Adrenal gland (tissue), 5 donors: Measurements from ENCODE around the gene MFRP.

Source experiments
- POLR2A ChIP-seq, 2 donors: fragments of 450-650 bp; IDR thresholded peaks; one replicate each; pipeline ENCODE4 v1.6.1; 2017; ENCODE audit warnings: antibody characterized with exemption in 2 of 2, mild to moderate bottlenecking in 2 of 2, moderate library complexity in 1 of 2
- TF ChIP-seq, protein P1 (sequence below), 6 experiments: fragments of 450-650 bp in 4 of 6; fragments of 200-600 bp in 2 of 6; sonication (generic) in 1 of 6; IDR thresholded peaks; 1 replicate in 5 of 6; 2 replicates in 1 of 6; pipeline versions ENCODE4 v1.5.1 to v1.8.0; 2016 to 2021; ENCODE audit warnings: antibody characterized with exemption in 6 of 6, mild to moderate bottlenecking in 2 of 6, moderate library complexity in 1 of 6
- donor health status: DM: no; HTN: no; CAD: no.

- TF ChIP-seq, protein P1, sequence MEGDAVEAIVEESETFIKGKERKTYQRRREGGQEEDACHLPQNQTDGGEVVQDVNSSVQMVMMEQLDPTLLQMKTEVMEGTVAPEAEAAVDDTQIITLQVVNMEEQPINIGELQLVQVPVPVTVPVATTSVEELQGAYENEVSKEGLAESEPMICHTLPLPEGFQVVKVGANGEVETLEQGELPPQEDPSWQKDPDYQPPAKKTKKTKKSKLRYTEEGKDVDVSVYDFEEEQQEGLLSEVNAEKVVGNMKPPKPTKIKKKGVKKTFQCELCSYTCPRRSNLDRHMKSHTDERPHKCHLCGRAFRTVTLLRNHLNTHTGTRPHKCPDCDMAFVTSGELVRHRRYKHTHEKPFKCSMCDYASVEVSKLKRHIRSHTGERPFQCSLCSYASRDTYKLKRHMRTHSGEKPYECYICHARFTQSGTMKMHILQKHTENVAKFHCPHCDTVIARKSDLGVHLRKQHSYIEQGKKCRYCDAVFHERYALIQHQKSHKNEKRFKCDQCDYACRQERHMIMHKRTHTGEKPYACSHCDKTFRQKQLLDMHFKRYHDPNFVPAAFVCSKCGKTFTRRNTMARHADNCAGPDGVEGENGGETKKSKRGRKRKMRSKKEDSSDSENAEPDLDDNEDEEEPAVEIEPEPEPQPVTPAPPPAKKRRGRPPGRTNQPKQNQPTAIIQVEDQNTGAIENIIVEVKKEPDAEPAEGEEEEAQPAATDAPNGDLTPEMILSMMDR (IDR thresholded peaks at IDR 0.05), result no peak
- no peak for TF ChIP-seq POLR2A (IDR thresholded peaks at IDR 0.05)
Measured at GRCh38 chr11:119340335-119341221, 5.9 kb downstream of the MFRP start, which contains the start of gene C1QTNF5.
